MM.1S (cell line): ENCODE measurements around the gene PKHD1.

Source experiments
- DNase-seq: peaks from one replicate; pipeline ENCODE4 v3.0.0-alpha.2; 2015
- H2AFZ ChIP-seq: fragments of 300-600 bp; sonication (generic); 2 replicates; pipeline ENCODE4 v1.6.0; 2016; ENCODE audit warnings: antibody characterized with exemption, low read length
- H3F3A ChIP-seq: fragments of 300-600 bp; sonication (generic); 2 replicates; pipeline ENCODE4 v1.6.1; 2016; ENCODE audit warnings: mild to moderate bottlenecking, antibody characterized with exemption, low read length, moderate library complexity, mixed read lengths; ENCODE audit not compliant: insufficient read depth
- H3K27ac ChIP-seq: fragments of 300-600 bp; sonication (generic); 2 replicates; pipeline ENCODE4 v1.5.1; 2016; ENCODE audit warnings: mild to moderate bottlenecking, low read length
- H3K27me3 ChIP-seq: fragments of 300-600 bp; sonication (generic); replicated peaks from 2 replicates; pipeline ENCODE4 v1.6.0; 2016; ENCODE audit warnings: low read length; ENCODE audit not compliant: insufficient read depth
- H3K36me3 ChIP-seq: fragments of 300-600 bp; sonication (generic); replicated peaks from 2 replicates; pipeline ENCODE4 v1.6.1; 2016; ENCODE audit warnings: mild to moderate bottlenecking, low read length, mixed read lengths; ENCODE audit not compliant: insufficient read depth
- H3K4me1 ChIP-seq: fragments of 300-600 bp; sonication (generic); 2 replicates; pipeline ENCODE4 v1.6.1; 2016; ENCODE audit warnings: low read length, mixed read lengths
- H3K4me2 ChIP-seq: fragments of 300-600 bp; sonication (generic); 2 replicates; pipeline ENCODE4 v1.6.0; 2016; ENCODE audit warnings: low read depth, low read length
- H3K4me3 ChIP-seq: fragments of 300-600 bp; sonication (generic); 2 replicates; pipeline ENCODE4 v1.5.1; 2016; ENCODE audit warnings: low read length, mixed read lengths
- H3K79me2 ChIP-seq: fragments of 300-600 bp; sonication (generic); 2 replicates; pipeline ENCODE4 v1.6.1; 2016; ENCODE audit warnings: mixed run types, low read length, mixed read lengths
- H3K9ac ChIP-seq: fragments of 300-600 bp; sonication (generic); 2 replicates; pipeline ENCODE4 v1.6.1; 2016; ENCODE audit warnings: low read length, mixed read lengths
- H3K9me2 ChIP-seq: fragments of 300-600 bp; sonication (generic); replicated peaks from 2 replicates; pipeline ENCODE4 v1.6.1; 2016; ENCODE audit warnings: mild to moderate bottlenecking, low read length, mixed read lengths; ENCODE audit not compliant: insufficient read depth
- H3K9me3 ChIP-seq: fragments of 300-600 bp; sonication (generic); replicated peaks from 2 replicates; pipeline ENCODE4 v1.6.1; 2016; ENCODE audit warnings: mild to moderate bottlenecking, low read length, mixed read lengths; ENCODE audit not compliant: insufficient read depth
- H4K20me1 ChIP-seq: fragments of 300-600 bp; sonication (generic); 2 replicates; pipeline ENCODE4 v1.6.1; 2016; ENCODE audit warnings: mild to moderate bottlenecking, low read length, moderate library complexity, mixed read lengths; ENCODE audit not compliant: insufficient read depth
- CTCF ChIP-seq: fragments of 300-600 bp; sonication (generic); IDR thresholded peaks from 2 replicates; pipeline ENCODE4 v1.5.1; 2016; ENCODE audit warnings: antibody characterized with exemption, low read length, mixed read lengths
- EZH2 ChIP-seq: fragments of 300-600 bp; sonication (generic); optimal IDR thresholded peaks from 2 replicates; pipeline ENCODE3; 2017; ENCODE audit warnings: low read depth, mild to moderate bottlenecking, antibody characterized with exemption, low read length, mixed read lengths
- EZH2phosphoT487 ChIP-seq: fragments of 300-600 bp; sonication (generic); IDR thresholded peaks from 2 replicates; pipeline ENCODE4 v1.6.1; 2018; ENCODE audit warnings: antibody characterized with exemption, low read length

PKHD1 gene

GRCh38 chr6:51885957-51886356, 201.5 kb downstream of the PKHD1 start:
- no peak overlapping the region for H3K4me2 ChIP-seq
- H3K9ac ChIP-seq: no peak overlapping the region
- DNase-seq: no peak

GRCh38 chr6:51868591-51869355, 218.6 kb downstream of the PKHD1 start:
- Histone ChIP-seq H3K9me3 (no peaks in the 10 kb centered on the region), H3K9me2 (no peaks in the 10 kb centered on the region), H3K4me1 (no peaks in the 10 kb centered on the region), H3K4me3 (no peak overlapping the region), H4K20me1 (no peaks in the 10 kb centered on the region), H3F3A (no peaks in the 10 kb centered on the region), H2AFZ (no peak overlapping the region), H3K27me3 (no peaks in the 10 kb centered on the region), H3K27ac (no peak overlapping the region), H3K4me2 (no peak overlapping the region), H3K79me2 (no peaks in the 10 kb centered on the region), H3K9ac (no peak overlapping the region), H3K36me3 (no peaks in the 10 kb centered on the region)
- no peak for DNase-seq
- TF ChIP-seq CTCF (no peak), EZH2 (no peak), EZH2phosphoT487 (no peak)

More at GRCh38 chr6:51885957-51886356, 201.5 kb downstream of the PKHD1 start:
- H4K20me1 ChIP-seq: no peaks in the 10 kb centered on the region
- H3K9me2 ChIP-seq: no peaks in the 10 kb centered on the region
- no peaks in the 10 kb centered on the region for H3F3A ChIP-seq
- H2AFZ ChIP-seq: no peak overlapping the region
- no peak for TF ChIP-seq EZH2phosphoT487
- TF ChIP-seq EZH2: no peak
- TF ChIP-seq CTCF: no peak
- H3K4me3 ChIP-seq: no peak overlapping the region
- no peaks in the 10 kb centered on the region for H3K79me2 ChIP-seq
- H3K36me3 ChIP-seq: no peaks in the 10 kb centered on the region
- no peaks in the 10 kb centered on the region for H3K4me1 ChIP-seq
- no peaks in the 10 kb centered on the region for H3K9me3 ChIP-seq
- no peaks in the 10 kb centered on the region for H3K27me3 ChIP-seq
- H3K27ac ChIP-seq: no peak overlapping the region

DNA sequence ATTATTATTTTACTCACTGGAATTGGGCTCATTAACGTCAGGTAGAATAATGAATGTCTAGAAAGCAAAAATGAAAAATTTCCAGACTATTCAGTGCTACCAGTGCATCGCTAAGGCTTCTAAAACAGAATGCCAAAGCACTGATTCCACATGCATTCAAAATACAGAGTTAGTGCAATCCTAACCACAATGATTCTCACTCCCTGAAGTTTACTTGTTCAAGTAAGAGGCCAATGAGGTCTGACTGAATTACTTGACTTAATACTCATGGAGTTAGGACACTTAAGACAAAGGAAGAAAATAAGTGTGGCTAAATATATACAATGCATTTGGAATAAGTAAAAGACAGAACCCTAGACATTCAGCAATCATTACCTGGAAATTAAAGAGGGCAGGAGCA, 220.5 kb downstream of the PKHD1 start:
- TF ChIP-seq EZH2: no peak
- TF ChIP-seq CTCF: no peak
- no peak for TF ChIP-seq EZH2phosphoT487
- H3K4me1 ChIP-seq: no peaks in the 10 kb centered on the region
- no peaks in the 10 kb centered on the region for H3K36me3 ChIP-seq
- no peaks in the 10 kb centered on the region for H3K27me3 ChIP-seq
- no peak for DNase-seq
- H4K20me1 ChIP-seq: no peaks in the 10 kb centered on the region
- H3K4me2 ChIP-seq: no peak overlapping the region
- H3K9me2 ChIP-seq: no peaks in the 10 kb centered on the region
- no peak overlapping the region for H3K9ac ChIP-seq
- no peak overlapping the region for H3K27ac ChIP-seq
- no peaks in the 10 kb centered on the region for H3K9me3 ChIP-seq
- H3F3A ChIP-seq: no peaks in the 10 kb centered on the region
- no peaks in the 10 kb centered on the region for H3K79me2 ChIP-seq
- H2AFZ ChIP-seq: no peak overlapping the region
- H3K4me3 ChIP-seq: no peak overlapping the region
